T47D (cell line): ENCODE results near the gene TMEM184B.

Experiments
- DNase-seq, 2 experiments: peaks; one replicate each; pipeline versions ENCODE4 v3.0.0 to v3.0.0-alpha.2; 2011 to 2012; ENCODE audit warnings: low read depth in 1 of 2, low spot score in 1 of 2
- JUND ChIP-seq: IDR thresholded peaks from 2 replicates; pipeline ENCODE4 v1.6.1; 2012; ENCODE audit warnings: low read depth
- in situ Hi-C: cut with HindIII; loops from 2 replicates; pipeline ENCODE4 v1.10.0; 2016; ENCODE audit warnings: low sequenced_read_pairs, low pct_unique_long_range_greater_than_20kb

TMEM184B gene

DNA sequence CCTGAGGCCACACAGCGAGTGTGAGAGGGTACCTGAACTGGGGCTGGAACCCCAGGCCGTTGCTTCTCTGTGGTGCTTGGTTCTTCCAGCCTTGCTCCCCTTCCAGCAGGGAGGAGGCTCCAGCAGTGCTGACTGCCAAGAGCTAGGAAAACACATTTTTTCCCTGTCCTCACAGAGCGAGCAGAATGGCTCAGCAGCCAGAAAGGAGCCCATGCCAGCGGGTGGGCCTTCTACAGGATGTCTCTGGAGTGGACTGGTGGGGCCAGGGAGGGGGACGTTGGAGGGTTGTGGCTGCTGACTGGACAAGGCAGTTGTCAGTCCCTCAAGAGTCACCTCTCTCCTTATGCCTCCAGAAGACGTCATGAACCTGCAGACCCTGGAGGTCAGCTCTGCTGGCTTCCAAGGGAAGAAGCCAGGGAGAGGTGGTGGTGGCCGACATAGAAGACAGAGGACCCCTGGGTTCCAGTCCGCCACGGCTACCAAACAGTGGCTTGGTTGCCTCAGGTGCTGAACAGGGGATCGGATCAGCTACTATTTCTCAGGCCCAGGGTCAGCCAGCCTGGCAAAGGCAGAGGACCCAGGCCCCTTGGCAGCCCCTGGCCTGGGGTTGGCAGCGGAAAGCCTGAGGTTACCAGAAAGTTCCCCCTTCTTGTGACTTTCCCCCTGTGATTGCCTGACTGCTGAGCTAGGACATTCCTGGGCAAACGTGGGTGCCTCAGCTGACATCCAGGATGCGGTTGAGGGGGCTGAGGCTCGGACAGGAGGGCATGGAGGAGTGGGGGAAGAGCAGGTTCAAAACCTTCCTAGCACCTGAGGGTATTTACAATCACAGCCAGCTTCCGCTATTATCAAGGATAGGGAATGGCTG lies 67.3 kb downstream of the TMEM184B start:
- no peak for TF ChIP-seq JUND
- no peak for DNase-seq
- in situ Hi-C loops, result no loop called here

DNA sequence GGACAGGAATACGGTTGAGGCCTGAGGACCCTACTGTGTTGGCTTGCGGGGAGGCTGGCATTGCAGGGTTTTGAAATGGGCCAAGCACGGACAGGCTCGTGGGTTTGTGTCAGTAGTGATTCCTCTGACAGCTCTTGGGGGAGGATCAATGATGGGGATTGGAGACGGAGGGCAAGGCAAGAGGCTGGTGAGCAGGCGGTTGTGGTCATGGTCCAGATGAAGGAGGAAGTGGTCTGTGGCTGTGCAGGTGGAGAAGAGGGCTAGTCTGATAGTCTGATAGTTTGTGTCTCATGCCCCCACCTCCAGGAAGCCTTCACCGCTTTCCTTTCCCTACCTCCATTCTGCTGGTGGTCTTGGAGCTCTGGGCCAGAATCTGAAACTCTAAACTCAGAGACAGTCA lies 68.0 kb downstream of the TMEM184B start:
- no peak for TF ChIP-seq JUND
- no peak for DNase-seq
- in situ Hi-C loops, result no loop called here

DNA sequence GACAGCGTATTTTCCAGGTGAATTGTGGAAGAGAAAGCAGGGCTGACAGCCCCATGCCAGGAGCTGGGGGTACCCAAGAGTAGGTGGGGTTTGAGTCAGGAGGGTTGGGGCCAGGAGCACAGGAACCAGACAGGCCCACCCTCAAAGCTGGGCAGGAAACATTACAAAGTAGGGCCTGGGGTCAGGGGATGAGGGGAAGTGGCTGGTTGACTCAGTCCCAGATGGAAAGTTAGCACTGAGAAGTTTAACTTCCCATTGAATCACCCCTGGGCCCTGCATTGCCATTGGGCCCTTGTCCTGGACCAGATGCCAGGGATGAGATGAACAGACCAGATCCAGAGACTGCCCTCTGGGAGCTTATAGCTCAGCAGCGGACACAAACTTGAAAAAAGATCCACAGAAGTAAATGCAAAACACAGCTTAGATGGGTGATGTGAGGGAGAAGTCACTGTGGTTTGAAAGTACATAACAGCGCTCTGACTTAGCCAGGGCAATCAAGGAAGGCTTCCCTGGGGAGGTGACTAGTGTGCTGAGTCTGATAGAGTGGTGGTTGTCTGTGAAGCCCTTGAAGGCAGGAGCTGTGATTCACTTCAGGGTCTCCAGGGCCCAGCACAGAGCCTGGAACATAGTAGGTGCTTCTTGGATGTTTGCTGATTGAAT lies 68.8 kb downstream of the TMEM184B start:
- DNase-seq, result no peak
- in situ Hi-C loops, result no loop called here
- no peak for TF ChIP-seq JUND

DNA sequence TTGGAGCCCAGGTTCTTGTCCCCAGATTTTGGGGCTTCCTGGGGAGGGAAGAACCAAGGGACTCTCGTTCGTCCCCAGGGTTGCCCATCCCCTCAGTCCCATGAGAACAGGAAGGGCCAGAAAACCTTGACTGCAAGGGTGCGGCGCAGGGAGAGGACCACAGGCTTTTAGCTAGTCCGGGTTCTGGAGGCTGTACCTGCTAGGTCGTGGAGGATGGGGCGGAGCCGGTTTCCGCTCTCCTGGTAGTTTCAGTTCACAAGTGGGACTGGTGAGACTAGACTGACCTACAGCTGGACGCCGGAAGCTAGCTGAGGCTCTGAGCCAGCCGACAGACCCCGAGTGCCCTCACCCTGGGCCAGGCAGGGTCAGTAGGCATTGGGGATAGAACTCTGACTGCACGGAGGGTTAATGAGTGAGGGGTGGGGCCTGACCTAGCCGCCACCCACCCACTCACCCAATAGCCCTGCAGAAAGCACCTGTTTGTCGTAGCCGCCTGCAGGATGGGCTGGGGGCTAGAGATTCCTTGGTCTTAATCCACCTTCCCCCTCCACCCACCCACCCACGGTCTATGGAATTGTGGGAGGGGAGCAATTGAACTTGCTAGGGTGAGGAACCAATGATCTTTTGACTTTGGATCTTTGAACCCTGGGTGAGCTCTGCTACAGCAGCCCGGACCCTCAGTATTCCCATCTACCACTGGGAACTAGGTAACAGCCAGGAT lies 69.6 kb downstream of the TMEM184B start:
- in situ Hi-C loops, result no loop called here
- peak in 1 of 2 experiments; percentile 78 for DNase-seq
- TF ChIP-seq JUND, result no peak

DNA sequence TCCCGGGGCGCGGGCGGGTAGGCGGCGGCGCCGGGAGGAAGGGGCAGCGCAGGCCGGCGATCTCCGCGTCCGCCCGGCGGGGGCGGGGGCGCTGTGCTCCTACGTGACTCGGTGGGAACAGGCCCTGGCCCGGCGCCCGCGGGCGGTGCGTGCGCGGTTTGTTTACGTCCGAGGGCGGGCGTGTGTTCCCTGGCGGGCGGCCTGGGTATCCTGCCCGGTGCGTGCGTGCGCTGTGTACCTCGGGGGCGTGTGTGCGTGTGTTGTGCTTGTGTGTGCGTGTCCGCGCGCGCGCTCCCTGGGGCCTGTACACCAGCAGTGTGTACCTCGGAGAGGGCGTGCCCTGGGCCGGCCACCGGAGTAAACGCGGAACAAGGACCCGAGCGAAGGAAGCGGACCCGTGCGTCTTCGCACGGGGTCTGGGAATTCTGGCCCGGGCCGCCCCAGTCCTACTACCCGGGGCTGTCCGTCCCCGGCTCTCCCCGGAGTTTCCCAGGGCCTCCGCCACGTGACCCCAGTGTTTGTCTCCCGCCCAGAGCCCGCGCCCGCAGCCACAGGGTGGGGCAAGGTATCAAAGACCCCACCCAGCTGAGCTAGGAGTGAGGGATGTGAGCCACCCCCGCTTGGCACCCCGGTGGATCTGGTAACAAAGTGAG lies 70.2 kb downstream of the TMEM184B start:
- no peak for TF ChIP-seq JUND
- in situ Hi-C loops, result no loop called here
- peak in 1 of 2 experiments; percentile 77 for DNase-seq

DNA sequence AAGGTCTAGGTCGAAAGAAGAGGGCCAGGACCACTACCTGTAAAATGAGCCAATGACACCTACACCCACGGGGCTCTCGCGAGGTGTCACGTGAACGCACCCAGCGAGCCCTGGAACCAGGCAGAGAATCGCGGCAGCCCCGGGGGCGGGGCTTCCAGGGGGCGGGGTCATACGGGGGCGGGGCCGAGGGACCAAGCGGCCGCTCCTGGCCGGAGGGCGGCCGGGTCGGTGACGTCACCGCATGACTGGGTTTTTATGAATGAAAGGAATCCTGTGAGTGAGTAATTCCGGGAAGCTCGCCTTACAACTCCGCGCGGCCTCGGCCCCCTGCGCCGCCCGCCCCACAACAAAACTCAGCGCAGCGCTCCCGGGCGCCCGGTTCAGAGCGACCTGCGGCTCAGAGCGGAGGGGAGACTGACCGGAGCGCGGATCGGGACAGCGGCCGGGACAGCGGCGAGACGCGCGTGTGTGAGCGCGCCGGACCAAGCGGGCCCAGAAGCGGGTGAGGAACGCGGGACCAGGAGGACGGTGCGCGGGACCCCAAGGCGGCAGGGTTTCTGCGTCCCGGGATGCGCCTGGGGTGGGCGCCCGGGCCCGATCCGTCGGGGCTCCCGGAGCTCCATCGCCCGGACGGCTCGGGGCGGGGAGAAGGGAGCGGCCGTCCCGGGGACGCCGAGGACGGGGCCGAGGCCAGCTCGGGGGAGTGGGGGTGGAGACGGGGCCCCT lies 70.9 kb downstream of the TMEM184B start, which contains the start of gene MAFF:
TSS of gene MAFF (plus strand) at position 284 of the 726 bp plus-strand sequence. CDS start 11,860 bp downstream, outside the sequence.
- TF ChIP-seq JUND, result peak; percentile 23; the same call in 1 of the 2 replicates
- peak; percentile 64 to 96 for DNase-seq
- in situ Hi-C loops, result no loop called here

DNA sequence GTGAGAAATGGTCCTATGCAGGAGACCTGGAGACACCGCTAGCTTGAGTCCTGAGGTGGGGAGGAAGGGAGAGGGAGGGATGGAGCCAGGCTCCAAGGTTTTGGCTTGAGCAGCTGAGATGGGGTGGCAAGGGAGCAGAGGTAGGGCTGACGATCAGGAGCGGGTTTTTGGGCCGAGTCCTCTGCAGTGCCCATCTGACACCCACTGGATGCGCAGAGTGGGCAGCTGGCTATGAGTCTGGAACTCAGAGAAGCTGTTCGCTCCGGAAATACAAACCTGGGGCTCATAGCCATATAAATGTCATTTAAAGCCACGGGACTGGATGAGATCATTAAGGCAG lies 71.5 kb downstream of the TMEM184B start:
- no peak for DNase-seq
- in situ Hi-C loops, result no loop called here
- no peak for TF ChIP-seq JUND

DNA sequence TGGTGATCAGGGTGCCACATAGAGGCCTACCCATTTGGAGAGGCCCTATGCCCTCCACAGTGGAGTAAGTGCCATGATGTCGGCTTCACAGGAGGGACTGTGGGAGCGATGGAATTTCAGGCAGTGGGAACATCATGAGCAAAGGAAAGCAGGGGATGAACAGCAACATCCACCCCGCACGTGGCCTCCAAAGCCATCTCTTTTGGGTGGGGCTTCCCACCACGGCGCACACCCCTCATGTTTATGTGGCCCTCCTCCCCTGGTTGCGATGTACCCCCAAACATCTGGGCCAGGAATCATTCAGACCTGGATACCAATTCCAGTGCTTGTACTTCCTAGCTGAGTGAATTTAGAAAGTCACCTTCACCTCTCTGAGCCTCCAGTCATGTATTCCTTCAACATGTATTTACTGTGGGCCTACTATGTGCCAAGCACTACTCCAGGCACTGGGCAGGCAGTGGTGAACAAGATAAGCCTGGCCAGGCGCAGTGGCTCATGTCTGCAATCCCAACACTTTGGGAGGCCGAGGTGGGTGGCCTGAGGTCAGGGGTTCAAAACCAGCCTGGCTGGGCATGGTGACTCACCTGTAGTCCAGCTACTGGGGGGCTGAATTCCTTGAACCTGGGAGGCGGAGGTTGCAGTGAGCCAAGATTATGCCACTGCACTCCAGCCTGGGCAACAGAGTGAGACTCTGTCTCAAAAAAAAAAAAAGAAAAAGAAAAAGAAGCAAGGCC lies 72.8 kb downstream of the TMEM184B start:
- in situ Hi-C loops, result no loop called here
- DNase-seq, result no peak
- no peak for TF ChIP-seq JUND

DNA sequence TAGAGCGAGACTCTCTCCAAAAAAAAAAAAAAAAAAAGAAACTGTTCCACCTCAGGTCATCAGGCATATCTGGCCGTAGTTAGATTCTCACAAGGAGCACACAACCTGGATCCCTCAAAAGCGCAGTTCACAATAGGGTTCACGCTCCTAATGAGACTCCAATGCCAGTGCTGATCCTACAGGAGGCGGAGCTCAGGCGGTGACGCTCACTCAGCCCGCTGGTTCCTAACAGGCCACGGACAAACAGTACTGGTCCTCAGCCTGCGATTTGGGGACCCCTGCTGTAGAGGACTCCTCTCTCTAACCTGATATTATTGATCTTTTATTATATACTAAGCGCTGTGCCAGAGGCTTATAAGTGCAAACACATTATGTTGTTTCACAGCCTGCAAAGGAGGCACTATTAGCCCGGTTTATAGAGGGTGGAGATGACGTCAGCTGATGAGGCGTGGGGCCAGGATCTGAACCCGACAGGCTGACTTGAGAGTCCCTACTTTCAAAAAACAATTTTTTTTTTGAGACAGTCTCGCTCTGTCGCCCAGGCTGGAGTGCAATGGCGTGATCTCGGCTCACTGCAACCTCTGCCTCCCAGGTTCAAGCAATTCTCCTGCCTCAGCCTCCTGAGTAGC lies 75.9 kb downstream of the TMEM184B start:
- no peak for DNase-seq
- no peak for TF ChIP-seq JUND
- in situ Hi-C loops, result no loop called here

DNA sequence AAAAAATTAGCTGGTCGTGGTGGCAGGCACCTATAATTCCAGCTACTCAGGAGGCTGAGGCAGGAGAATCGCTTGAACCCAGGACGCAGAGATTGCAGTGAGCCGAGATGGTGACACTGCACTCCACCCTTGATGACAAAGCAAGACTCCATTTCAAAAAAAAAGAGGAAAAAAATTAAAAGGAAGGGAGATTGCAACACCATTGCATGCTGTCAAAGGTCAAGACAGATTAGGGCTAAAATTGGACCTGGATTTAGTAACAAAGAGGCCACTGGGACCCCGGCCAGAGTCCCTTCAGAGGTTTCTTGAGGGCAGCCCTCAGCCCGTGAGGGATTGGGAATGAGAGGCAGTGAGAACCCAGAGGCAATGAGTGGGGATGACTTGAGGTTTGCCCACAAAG lies 79.2 kb downstream of the TMEM184B start:
- DNase-seq, result no peak
- TF ChIP-seq JUND, result no peak
- in situ Hi-C loops, result no loop called here

DNA sequence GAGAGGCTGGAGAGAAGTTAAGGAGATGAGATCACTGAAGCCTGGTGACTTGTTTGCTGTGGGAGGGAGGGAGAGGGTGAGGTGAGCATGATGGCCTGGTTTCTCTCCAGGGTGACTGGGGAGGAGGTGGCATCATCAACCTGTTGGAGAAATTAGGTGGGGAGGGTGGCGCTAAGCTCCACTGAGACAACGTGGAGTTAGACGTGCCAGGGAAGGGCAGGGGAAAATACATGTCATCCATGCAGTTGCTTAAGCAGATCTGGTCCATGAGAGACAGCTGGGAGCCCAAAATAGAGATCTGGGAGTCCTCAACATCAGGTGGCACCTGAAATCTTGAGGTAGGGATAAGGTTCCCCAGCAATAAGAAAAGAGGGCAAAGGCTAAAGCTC lies 80.3 kb downstream of the TMEM184B start:
- in situ Hi-C loops, result no loop called here
- DNase-seq, result no peak
- TF ChIP-seq JUND, result no peak
